VCaP (cell line): ENCODE results near the gene PRSS3.

Experiments
- H3K27ac ChIP-seq: fragments of 450-650 bp; 2 replicates; pipeline ENCODE4 v1.5.1; 2017
- TF ChIP-seq, protein P1 (sequence below): fragments of 450-650 bp; conservative IDR thresholded peaks from 2 replicates; pipeline ENCODE4 v1.5.1; 2017; ENCODE audit warnings: mild to moderate bottlenecking, moderate library complexity

Gene PRSS3

DNA sequence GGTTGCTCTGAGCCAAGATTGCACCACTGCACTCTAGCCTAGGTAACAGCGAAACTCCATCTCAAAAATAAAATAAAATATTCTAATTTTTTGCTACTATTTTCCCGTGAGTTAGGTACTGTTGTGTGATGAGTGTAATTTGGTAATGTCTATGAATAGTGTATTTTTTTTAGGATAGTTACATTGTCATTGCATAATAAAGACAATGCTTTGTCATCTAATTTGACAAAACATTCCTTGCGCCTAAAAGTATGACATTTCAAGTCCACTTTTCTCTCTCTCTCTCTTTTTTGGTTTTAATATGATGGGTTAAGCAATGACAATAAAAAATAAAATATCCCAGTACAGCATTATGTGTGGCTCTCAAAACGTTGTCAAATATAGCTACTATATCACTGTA lies 50.9 kb downstream of the PRSS3 start:
- TF ChIP-seq, protein P1, sequence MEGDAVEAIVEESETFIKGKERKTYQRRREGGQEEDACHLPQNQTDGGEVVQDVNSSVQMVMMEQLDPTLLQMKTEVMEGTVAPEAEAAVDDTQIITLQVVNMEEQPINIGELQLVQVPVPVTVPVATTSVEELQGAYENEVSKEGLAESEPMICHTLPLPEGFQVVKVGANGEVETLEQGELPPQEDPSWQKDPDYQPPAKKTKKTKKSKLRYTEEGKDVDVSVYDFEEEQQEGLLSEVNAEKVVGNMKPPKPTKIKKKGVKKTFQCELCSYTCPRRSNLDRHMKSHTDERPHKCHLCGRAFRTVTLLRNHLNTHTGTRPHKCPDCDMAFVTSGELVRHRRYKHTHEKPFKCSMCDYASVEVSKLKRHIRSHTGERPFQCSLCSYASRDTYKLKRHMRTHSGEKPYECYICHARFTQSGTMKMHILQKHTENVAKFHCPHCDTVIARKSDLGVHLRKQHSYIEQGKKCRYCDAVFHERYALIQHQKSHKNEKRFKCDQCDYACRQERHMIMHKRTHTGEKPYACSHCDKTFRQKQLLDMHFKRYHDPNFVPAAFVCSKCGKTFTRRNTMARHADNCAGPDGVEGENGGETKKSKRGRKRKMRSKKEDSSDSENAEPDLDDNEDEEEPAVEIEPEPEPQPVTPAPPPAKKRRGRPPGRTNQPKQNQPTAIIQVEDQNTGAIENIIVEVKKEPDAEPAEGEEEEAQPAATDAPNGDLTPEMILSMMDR = no peak
- peak overlapping the region; percentile 75 for H3K27ac ChIP-seq

DNA sequence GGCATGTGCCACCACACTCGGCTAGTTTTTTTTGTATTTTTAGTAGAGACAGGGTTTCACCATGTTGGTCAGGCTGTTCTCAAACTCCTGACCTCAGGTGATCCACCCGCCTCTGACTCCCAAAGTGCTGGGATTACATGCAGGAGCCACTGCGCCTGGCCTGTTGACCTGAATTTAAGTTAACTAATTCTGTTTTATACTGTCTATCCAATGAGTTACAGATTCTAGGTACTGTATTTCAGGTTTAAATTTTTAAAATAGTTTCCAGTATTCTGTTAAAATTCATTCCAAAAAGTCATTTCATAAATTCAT lies 52.5 kb downstream of the PRSS3 start:
- peak overlapping the region; percentile 75 for H3K27ac ChIP-seq
